SK-N-SH treated with all-trans-retinoic acid at 6 μM for 48 hours (cell line): Measurements from ENCODE around the gene HCFC1R1.

Source experiments
- ATAC-seq: fragments of 200-7000 bp; cut with Tn5 transposase; 3 replicates; pipeline ENCODE4 v1.9.1; 2020; ENCODE audit warnings: mild to moderate bottlenecking, moderate library complexity
- ARNTL ChIP-seq: fragments of 450-650 bp; formaldehyde crosslinking; IDR thresholded peaks from 2 replicates; pipeline ENCODE4 v1.5.0; 2020; ENCODE audit warnings: low read depth, mild to moderate bottlenecking, moderate library complexity, borderline replicate concordance
- BACH2 ChIP-seq: fragments of 250-450 bp; sonication (Bioruptor Pico); IDR thresholded peaks from 2 replicates; pipeline ENCODE4 v1.9.0; 2021; ENCODE audit warnings: mild to moderate bottlenecking, borderline replicate concordance
- CSDC2 ChIP-seq: fragments of 250-450 bp; sonication (Bioruptor Pico); IDR thresholded peaks from 2 replicates; pipeline ENCODE4 v1.5.0; 2020; ENCODE audit warnings: mild to moderate bottlenecking, moderate library complexity
- ESRRG ChIP-seq: fragments of 250-450 bp; sonication (Bioruptor Pico); IDR thresholded peaks from 2 replicates; pipeline ENCODE4 v1.6.1; 2021; ENCODE audit warnings: mild to moderate bottlenecking
- ISL1 ChIP-seq: fragments of 250-450 bp; sonication (Bioruptor Pico); IDR thresholded peaks from 2 replicates; pipeline ENCODE4 v2.1.2; 2022; ENCODE audit warnings: mild to moderate bottlenecking, moderate library complexity
- PATZ1 ChIP-seq: fragments of 250-450 bp; sonication (Bioruptor Pico); IDR thresholded peaks from 2 replicates; pipeline ENCODE4 v1.8.0; 2020; ENCODE audit warnings: mild to moderate bottlenecking, moderate library complexity, borderline replicate concordance
- PPARA ChIP-seq: fragments of 250-450 bp; sonication (Bioruptor Pico); IDR thresholded peaks from 2 replicates; pipeline ENCODE4 v1.5.0; 2020; ENCODE audit warnings: mild to moderate bottlenecking, borderline replicate concordance
- RARB ChIP-seq: fragments of 250-450 bp; sonication (Bioruptor Pico); IDR thresholded peaks from 2 replicates; pipeline ENCODE4 v1.8.0; 2021; ENCODE audit warnings: mild to moderate bottlenecking, moderate library complexity
- SNAI2 ChIP-seq: fragments of 250-450 bp; sonication (Bioruptor Pico); IDR thresholded peaks from 2 replicates; pipeline ENCODE4 v1.5.0; 2020; ENCODE audit warnings: mild to moderate bottlenecking, moderate library complexity
- TCF4 ChIP-seq: fragments of 250-450 bp; sonication (Bioruptor Pico); IDR thresholded peaks from 2 replicates; pipeline ENCODE4 v1.8.0; 2021; ENCODE audit warnings: mild to moderate bottlenecking, moderate library complexity, borderline replicate concordance
- TOX ChIP-seq: fragments of 250-450 bp; sonication (Bioruptor Pico); IDR thresholded peaks from 2 replicates; pipeline ENCODE4 v1.8.0; 2021; ENCODE audit warnings: mild to moderate bottlenecking, moderate library complexity, borderline replicate concordance
- ZC3H10 ChIP-seq: fragments of 250-450 bp; sonication (Bioruptor Pico); IDR thresholded peaks from 2 replicates; pipeline ENCODE4 v1.5.1; 2021; ENCODE audit warnings: mild to moderate bottlenecking, moderate library complexity
- ZNF565 ChIP-seq: fragments of 450-650 bp; formaldehyde crosslinking; conservative IDR thresholded peaks from 2 replicates; pipeline ENCODE4 v1.5.0; 2020; ENCODE audit warnings: low read depth, mild to moderate bottlenecking, moderate library complexity
- TF ChIP-seq, protein P1 (sequence below): fragments of 250-450 bp; sonication (Bioruptor Pico); IDR thresholded peaks from 2 replicates; pipeline ENCODE4 v1.5.0; 2020; ENCODE audit warnings: mild to moderate bottlenecking, moderate library complexity
- TF ChIP-seq, protein P2 (sequence below): fragments of 250-450 bp; sonication (Bioruptor Pico); IDR thresholded peaks from 2 replicates; pipeline ENCODE4 v1.8.0; 2021; ENCODE audit warnings: low read depth, mild to moderate bottlenecking, moderate library complexity, borderline replicate concordance
- TF ChIP-seq, protein P3 (sequence below): fragments of 250-450 bp; sonication (Bioruptor Pico); IDR thresholded peaks from 2 replicates; pipeline ENCODE4 v1.5.1; 2020; ENCODE audit warnings: low read depth, mild to moderate bottlenecking, moderate library complexity

The HCFC1R1 gene

GRCh38 chr16:3038896-3039295 lies 15.2 kb upstream of the HCFC1R1 start:
- ATAC-seq = no peak
- no peak for TF ChIP-seq ISL1 (CRISPR knock-in tag)

- ATAC-seq = peak; percentile 14
- TF ChIP-seq SNAI2 (CRISPR knock-in tag) (no peak), BACH2 (CRISPR knock-in tag) (no peak), ISL1 (CRISPR knock-in tag) (no peak), TOX (no peak), ZNF565 (CRISPR knock-in tag) (no peak), PATZ1 (CRISPR knock-in tag) (no peak), PPARA (CRISPR knock-in tag) (no peak), ARNTL (CRISPR knock-in tag) (no peak), TCF4 (CRISPR knock-in tag) (no peak)
- TF ChIP-seq, protein P1, sequence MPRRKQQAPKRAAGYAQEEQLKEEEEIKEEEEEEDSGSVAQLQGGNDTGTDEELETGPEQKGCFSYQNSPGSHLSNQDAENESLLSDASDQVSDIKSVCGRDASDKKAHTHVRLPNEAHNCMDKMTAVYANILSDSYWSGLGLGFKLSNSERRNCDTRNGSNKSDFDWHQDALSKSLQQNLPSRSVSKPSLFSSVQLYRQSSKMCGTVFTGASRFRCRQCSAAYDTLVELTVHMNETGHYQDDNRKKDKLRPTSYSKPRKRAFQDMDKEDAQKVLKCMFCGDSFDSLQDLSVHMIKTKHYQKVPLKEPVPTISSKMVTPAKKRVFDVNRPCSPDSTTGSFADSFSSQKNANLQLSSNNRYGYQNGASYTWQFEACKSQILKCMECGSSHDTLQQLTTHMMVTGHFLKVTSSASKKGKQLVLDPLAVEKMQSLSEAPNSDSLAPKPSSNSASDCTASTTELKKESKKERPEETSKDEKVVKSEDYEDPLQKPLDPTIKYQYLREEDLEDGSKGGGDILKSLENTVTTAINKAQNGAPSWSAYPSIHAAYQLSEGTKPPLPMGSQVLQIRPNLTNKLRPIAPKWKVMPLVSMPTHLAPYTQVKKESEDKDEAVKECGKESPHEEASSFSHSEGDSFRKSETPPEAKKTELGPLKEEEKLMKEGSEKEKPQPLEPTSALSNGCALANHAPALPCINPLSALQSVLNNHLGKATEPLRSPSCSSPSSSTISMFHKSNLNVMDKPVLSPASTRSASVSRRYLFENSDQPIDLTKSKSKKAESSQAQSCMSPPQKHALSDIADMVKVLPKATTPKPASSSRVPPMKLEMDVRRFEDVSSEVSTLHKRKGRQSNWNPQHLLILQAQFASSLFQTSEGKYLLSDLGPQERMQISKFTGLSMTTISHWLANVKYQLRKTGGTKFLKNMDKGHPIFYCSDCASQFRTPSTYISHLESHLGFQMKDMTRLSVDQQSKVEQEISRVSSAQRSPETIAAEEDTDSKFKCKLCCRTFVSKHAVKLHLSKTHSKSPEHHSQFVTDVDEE (CRISPR knock-in tag) = no peak
- TF ChIP-seq, protein P2, sequence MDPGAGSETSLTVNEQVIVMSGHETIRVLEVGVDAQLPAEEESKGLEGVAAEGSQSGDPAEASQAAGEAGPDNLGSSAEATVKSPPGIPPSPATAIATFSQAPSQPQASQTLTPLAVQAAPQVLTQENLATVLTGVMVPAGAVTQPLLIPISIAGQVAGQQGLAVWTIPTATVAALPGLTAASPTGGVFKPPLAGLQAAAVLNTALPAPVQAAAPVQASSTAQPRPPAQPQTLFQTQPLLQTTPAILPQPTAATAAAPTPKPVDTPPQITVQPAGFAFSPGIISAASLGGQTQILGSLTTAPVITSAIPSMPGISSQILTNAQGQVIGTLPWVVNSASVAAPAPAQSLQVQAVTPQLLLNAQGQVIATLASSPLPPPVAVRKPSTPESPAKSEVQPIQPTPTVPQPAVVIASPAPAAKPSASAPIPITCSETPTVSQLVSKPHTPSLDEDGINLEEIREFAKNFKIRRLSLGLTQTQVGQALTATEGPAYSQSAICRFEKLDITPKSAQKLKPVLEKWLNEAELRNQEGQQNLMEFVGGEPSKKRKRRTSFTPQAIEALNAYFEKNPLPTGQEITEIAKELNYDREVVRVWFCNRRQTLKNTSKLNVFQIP (CRISPR knock-in tag) = no peak
- TF ChIP-seq, protein P3, sequence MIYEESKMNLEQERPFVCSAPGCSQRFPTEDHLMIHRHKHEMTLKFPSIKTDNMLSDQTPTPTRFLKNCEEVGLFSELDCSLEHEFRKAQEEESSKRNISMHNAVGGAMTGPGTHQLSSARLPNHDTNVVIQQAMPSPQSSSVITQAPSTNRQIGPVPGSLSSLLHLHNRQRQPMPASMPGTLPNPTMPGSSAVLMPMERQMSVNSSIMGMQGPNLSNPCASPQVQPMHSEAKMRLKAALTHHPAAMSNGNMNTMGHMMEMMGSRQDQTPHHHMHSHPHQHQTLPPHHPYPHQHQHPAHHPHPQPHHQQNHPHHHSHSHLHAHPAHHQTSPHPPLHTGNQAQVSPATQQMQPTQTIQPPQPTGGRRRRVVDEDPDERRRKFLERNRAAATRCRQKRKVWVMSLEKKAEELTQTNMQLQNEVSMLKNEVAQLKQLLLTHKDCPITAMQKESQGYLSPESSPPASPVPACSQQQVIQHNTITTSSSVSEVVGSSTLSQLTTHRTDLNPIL (CRISPR knock-in tag) = no peak
Measured at GRCh38 chr16:3038256-3038655, 14.5 kb upstream of the HCFC1R1 start.

GRCh38 chr16:3036726-3037315 lies 13.1 kb upstream of the HCFC1R1 start, which contains the start of gene BICDL2:
Gene BICDL2 (minus strand): TSS chr16:3036944. CDS start chr16:3035496, 1,448 bp downstream.
- no peak for TF ChIP-seq ESRRG (CRISPR knock-in tag)
- TF ChIP-seq ZNF565 (CRISPR knock-in tag) = no peak
- TF ChIP-seq PATZ1 (CRISPR knock-in tag) = no peak
- TF ChIP-seq PPARA (CRISPR knock-in tag) = no peak
- no peak for TF ChIP-seq CSDC2 (CRISPR knock-in tag)
- no peak for TF ChIP-seq RARB (CRISPR knock-in tag)
- no peak for TF ChIP-seq ARNTL (CRISPR knock-in tag)

DNA sequence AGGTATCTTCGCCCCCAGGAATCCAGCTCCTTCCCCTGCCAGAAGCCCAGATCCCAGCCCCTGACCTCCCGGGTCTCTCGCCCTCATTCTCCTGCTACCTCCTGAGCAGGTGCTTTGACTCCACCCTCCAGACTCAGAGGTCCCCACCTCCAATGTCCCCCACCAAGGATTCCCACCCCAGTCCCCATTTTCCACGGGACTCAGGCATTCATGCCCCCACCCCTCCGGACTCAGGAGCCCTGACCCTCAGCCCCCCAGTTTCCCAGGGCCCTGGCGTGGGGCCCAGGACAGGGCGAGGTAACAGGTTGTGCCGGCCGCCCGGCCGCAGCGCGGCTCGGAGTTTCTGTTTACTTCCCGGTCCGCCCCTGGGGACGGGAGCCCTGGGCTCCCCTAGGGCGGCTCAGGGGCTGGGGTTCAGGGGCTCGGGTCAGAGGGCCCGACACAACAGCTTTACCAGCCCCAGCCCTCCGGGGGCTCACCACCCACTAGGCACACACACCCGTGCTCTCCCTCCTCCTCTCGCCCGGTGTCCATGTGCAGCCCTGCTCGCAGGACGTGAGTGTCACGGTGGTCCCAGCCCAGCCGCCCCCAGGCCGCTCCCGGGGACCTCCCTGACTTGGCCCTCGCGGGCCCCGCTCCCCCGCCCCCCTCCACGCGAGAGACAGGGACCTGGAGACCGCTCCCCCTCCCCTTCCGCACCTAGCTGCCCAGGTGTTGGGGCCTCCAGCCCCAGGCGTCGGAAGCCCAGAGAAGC lies 12.4 kb upstream of the HCFC1R1 start:
- TF ChIP-seq ZC3H10 (CRISPR knock-in tag) (no peak), ESRRG (CRISPR knock-in tag) (no peak), BACH2 (CRISPR knock-in tag) (no peak), ISL1 (CRISPR knock-in tag) (no peak)
- ATAC-seq = peak; percentile 4; the same call in 1 of the 3 replicates

More at GRCh38 chr16:3036726-3037315, 13.1 kb upstream of the HCFC1R1 start, which contains the start of gene BICDL2:
- ATAC-seq = no peak
